HFF-Myc (cell line): Measurements from ENCODE around the gene PILRA.
"Not testable (repeated sequence)": the region's sequence is repeated elsewhere in the genome, so short reads cannot be mapped to it uniquely, and the experiment has no call there.

Experiments used
- DNase-seq: peaks from one replicate; pipeline ENCODE4 v3.0.0-alpha.2; 2011; ENCODE audit warnings: low read depth; ENCODE audit errors: extremely low read depth
- H3K4me3 ChIP-seq: replicated peaks from 2 replicates; pipeline ENCODE4 v1.5.1; 2011; ENCODE audit warnings: low read depth, mild to moderate bottlenecking, control low read depth, low read length
- TF ChIP-seq, protein P1 (sequence below): IDR thresholded peaks from 2 replicates; pipeline ENCODE4 v1.5.1; 2012; ENCODE audit warnings: mild to moderate bottlenecking, low read depth, low read length, control low read depth; ENCODE audit errors: missing control alignments

The PILRA gene

DNA sequence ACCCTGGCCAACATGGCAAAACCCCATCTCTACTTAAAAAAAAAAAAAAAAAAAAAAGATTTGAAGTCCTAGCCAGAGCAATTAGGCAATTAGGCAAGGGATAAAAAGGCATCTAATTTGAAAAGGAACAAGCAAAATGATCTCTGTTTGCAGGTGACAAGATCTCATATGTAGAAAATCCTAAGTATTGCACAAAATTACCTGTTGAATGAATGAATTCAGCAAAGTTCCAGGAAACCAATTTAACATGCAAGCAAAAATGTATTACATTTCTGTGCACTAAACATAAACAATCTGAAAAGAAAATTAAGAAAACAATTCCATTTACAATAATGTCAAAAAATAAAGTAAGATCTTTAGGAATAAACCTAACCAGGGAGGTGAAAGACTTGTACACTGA lies 10.2 kb upstream of the PILRA start:
- H3K4me3 ChIP-seq, result no peak overlapping the region
- DNase-seq, result no peak
- TF ChIP-seq, protein P1, sequence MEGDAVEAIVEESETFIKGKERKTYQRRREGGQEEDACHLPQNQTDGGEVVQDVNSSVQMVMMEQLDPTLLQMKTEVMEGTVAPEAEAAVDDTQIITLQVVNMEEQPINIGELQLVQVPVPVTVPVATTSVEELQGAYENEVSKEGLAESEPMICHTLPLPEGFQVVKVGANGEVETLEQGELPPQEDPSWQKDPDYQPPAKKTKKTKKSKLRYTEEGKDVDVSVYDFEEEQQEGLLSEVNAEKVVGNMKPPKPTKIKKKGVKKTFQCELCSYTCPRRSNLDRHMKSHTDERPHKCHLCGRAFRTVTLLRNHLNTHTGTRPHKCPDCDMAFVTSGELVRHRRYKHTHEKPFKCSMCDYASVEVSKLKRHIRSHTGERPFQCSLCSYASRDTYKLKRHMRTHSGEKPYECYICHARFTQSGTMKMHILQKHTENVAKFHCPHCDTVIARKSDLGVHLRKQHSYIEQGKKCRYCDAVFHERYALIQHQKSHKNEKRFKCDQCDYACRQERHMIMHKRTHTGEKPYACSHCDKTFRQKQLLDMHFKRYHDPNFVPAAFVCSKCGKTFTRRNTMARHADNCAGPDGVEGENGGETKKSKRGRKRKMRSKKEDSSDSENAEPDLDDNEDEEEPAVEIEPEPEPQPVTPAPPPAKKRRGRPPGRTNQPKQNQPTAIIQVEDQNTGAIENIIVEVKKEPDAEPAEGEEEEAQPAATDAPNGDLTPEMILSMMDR, result no peak

DNA sequence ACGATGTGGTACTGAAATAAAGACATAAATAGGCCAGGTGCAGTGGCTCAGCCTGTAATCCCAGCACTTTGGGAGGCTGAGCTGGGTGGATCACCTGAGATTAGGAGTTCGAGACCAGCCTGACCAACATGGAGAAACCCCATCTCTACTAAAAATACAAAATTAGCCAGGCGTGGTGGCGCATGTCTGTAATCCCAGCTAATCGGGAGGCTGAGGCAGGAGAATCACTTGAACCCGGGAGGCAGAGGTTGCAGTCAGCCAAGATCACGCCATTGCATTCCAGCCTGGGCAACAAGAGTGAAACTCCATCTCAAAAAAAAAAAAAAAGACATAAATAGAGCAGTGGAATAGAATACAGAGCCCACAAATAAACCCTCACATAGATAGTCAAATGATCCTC lies 9.5 kb upstream of the PILRA start:
- not testable (repeated sequence) for DNase-seq, H3K4me3 ChIP-seq

DNA sequence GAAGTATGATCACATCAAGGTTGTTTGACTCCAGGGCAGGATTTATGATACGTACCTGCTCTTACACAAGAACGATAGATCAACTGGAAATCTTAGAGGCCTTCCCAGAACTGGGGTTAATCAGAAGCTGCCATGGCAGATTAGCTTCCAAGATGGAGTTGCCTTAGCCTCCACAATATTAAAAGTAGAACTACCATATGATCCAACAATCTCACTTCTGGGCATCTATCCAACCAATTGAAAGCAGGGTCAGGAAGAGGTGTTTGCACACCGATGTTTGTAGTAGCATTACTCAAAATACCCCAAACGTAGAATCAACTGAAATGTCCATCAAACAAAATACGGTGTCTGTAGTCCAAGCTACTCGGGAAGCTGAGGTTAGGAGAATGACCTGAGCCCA lies 8.8 kb upstream of the PILRA start:
- no peak for DNase-seq
- no peak overlapping the region for H3K4me3 ChIP-seq
- TF ChIP-seq, protein P1, result no peak

DNA sequence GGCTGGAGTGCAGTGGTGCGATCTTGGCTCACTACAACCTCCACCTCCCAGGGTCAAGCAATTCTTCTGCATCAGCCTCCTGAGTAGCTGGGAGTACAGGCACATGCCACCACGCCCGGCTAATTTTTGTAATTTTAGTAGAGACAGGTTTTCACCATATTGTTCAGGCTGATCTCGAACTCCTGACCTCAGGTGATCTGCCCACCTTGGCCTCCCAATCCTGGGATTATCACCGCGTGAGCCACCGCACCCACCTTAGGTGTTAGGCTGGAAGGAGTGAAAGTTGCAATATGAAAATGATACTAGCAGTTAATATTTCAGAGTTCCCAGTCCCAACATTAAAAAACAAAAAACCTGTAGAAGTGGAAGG lies 7.3 kb upstream of the PILRA start:
- H3K4me3 ChIP-seq, DNase-seq: not testable (repeated sequence)

DNA sequence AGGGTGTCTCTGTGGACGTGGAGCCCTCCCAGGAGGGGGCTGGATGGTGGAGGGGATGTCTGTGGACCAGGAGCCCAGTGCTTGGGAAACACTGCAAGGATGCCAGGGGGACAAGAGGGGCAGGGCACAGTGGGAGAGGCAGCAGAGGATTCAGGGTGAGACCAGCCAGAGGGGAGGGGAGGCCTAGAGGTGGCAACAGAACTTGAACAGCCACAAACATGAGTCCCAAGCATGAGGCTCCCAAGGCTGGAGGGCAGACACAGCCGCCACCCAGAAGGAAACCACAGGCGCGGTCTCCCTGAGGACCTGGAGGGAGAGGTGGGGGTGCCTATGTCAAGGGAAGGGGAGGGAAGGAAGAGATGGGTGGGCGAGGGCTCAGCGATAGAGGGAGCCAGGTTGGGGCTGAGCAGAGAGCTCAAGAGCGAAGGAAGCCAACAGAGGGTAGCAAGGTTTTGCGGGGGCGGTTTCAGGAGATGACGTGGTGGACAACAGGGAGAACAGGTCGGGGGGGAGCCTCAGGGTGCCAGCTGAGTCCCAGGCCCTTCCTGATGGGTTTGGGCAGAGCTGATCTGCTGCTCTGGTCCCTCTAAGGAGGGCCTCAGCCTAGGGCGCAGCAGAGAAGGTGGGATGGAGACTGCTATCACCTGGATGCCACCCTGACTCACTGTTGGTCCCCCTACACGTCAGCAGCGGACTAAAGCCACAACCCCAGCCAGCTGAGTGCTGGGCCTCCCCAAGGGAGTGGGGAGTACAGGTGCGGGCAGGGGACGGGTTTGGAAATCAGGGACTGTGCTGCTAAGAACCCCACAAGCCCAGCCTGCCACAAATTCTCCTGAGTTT lies 6.7 kb upstream of the PILRA start:
- H3K4me3 ChIP-seq, result no peak overlapping the region
- TF ChIP-seq, protein P1, result no peak
- DNase-seq, result no peak

DNA sequence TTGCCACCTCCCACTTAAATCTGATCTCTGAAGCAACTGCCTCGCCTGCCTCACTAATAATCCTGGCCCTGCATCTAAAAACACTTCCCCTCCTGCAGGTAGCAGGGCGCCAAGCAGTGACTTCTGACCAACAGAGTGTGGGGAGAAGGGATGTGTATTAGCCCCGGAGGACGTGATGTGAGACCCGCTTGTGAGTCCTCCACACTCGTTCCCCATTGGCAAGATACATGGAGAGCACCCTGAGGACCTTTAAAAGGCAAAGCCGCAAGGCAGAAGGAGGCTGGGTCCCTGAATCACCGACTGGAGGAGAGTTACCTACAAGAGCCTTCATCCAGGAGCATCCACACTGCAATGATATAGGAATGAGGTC lies 6.1 kb upstream of the PILRA start:
- DNase-seq, result no peak
- TF ChIP-seq, protein P1, result no peak

DNA sequence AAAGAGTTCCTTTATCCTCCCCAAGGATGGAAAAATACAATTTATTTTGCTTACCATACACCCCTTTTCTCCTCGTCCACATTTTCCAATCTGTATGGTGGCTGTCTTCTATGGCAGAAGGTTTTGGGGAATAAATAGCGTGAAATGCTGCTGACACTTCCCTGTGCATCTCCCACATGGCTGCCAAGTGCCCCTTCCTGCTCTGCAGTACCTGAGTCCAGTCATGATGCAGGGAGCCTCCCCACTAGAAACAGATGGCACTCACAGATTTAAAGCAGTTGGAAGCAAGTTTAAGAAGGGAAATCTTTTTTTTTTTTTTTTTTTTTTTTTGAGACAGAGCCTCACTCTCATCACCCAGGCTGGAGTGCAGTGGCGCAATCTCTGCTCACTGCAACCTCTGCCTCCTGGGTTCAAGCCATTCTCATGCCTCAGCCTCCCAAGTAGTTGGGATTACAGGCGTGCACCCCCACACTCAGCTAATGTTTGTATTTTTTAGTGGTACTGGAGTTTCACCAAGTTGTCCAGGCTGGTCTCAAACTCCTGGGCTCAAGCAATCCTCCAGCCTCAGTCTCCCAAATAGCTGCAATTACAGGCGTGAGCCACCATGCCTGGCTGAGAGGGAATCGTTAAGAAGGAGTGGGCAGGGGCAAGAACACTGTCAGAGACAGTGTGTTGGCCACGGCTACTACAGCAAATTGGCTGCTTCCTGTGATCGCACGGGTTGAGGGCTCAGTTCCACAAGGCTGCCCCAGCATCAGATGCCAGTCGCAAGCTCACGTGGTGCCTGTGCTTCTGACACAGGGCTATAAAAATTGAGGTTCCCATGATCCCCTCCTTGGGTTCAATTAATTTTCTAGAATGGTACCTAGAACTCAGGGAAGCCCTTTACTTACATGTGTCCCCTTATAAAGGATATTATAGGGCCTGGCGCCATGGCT lies 5.3 kb upstream of the PILRA start:
- TF ChIP-seq, protein P1, result no peak
- no peak overlapping the region for H3K4me3 ChIP-seq
- no peak for DNase-seq

More for the DNA sequence above, 6.1 kb upstream of the PILRA start:
- H3K4me3 ChIP-seq, result no peak overlapping the region
